Ishikawa (cell line): ENCODE measurements around the gene MALRD1.

ENCODE experiments used
- CEBPB ChIP-seq: IDR thresholded peaks from 2 replicates; pipeline ENCODE4 v1.6.1; 2012
- CREB1 ChIP-seq: IDR thresholded peaks from 2 replicates; pipeline ENCODE4 v1.6.1; 2012; ENCODE audit warnings: low read depth
- EGR1 ChIP-seq: IDR thresholded peaks from 2 replicates; pipeline ENCODE4 v1.6.1; 2012
- EP300 ChIP-seq: IDR thresholded peaks from 2 replicates; pipeline ENCODE4 v1.6.1; 2012; ENCODE audit warnings: borderline replicate concordance
- FOXM1 ChIP-seq: IDR thresholded peaks from 2 replicates; pipeline ENCODE4 v1.6.1; 2012; ENCODE audit warnings: low read depth, borderline replicate concordance
- MAX ChIP-seq: IDR thresholded peaks from 2 replicates; pipeline ENCODE4 v1.6.1; 2012
- NFIC ChIP-seq: IDR thresholded peaks from 2 replicates; pipeline ENCODE4 v1.6.1; 2012
- RAD21 ChIP-seq: IDR thresholded peaks from 2 replicates; pipeline ENCODE4 v1.6.1; 2012; ENCODE audit warnings: low read depth
- TAF1 ChIP-seq: IDR thresholded peaks from 2 replicates; pipeline ENCODE4 v1.6.1; 2012; ENCODE audit warnings: low read depth, mild to moderate bottlenecking
- TCF12 ChIP-seq: IDR thresholded peaks from 2 replicates; pipeline ENCODE4 v1.6.1; 2012; ENCODE audit warnings: low read depth
- TEAD4 ChIP-seq: IDR thresholded peaks from 2 replicates; pipeline ENCODE4 v1.6.1; 2012
- USF1 ChIP-seq: IDR thresholded peaks from 2 replicates; pipeline ENCODE4 v1.6.1; 2012
- YY1 ChIP-seq: IDR thresholded peaks from 2 replicates; pipeline ENCODE4 v1.6.1; 2012; ENCODE audit warnings: low read depth
- ZBTB7A ChIP-seq: IDR thresholded peaks from 2 replicates; pipeline ENCODE4 v1.6.1; 2012; ENCODE audit warnings: low read depth
- TF ChIP-seq, protein P1 (sequence below): IDR thresholded peaks from 2 replicates; pipeline ENCODE4 v1.6.1; 2012; ENCODE audit warnings: low read depth, mild to moderate bottlenecking

Gene MALRD1

GRCh38 chr10:19097151-19097550, 48.5 kb downstream of the MALRD1 start:
- TF ChIP-seq, protein P1, sequence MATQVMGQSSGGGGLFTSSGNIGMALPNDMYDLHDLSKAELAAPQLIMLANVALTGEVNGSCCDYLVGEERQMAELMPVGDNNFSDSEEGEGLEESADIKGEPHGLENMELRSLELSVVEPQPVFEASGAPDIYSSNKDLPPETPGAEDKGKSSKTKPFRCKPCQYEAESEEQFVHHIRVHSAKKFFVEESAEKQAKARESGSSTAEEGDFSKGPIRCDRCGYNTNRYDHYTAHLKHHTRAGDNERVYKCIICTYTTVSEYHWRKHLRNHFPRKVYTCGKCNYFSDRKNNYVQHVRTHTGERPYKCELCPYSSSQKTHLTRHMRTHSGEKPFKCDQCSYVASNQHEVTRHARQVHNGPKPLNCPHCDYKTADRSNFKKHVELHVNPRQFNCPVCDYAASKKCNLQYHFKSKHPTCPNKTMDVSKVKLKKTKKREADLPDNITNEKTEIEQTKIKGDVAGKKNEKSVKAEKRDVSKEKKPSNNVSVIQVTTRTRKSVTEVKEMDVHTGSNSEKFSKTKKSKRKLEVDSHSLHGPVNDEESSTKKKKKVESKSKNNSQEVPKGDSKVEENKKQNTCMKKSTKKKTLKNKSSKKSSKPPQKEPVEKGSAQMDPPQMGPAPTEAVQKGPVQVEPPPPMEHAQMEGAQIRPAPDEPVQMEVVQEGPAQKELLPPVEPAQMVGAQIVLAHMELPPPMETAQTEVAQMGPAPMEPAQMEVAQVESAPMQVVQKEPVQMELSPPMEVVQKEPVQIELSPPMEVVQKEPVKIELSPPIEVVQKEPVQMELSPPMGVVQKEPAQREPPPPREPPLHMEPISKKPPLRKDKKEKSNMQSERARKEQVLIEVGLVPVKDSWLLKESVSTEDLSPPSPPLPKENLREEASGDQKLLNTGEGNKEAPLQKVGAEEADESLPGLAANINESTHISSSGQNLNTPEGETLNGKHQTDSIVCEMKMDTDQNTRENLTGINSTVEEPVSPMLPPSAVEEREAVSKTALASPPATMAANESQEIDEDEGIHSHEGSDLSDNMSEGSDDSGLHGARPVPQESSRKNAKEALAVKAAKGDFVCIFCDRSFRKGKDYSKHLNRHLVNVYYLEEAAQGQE, result no peak
- TF ChIP-seq NFIC (no peak), TEAD4 (no peak), FOXM1 (no peak), MAX (no peak), ZBTB7A (no peak), EP300 (no peak), USF1 (no peak)

GRCh38 chr10:19098803-19099202, 50.2 kb downstream of the MALRD1 start:
- no peak for TF ChIP-seq NFIC
- TF ChIP-seq, protein P1, result no peak
- TF ChIP-seq TAF1, result no peak
- no peak for TF ChIP-seq EP300
- TF ChIP-seq TCF12, result no peak
- no peak for TF ChIP-seq ZBTB7A
- TF ChIP-seq MAX, result no peak
- no peak for TF ChIP-seq EGR1
- no peak for TF ChIP-seq YY1
- no peak for TF ChIP-seq FOXM1
- TF ChIP-seq CREB1, result no peak
- TF ChIP-seq RAD21, result no peak

GRCh38 chr10:19107406-19107805, 58.8 kb downstream of the MALRD1 start:
- TF ChIP-seq USF1 (no peak), NFIC (no peak), EP300 (no peak), CEBPB (no peak), RAD21 (no peak)

DNA sequence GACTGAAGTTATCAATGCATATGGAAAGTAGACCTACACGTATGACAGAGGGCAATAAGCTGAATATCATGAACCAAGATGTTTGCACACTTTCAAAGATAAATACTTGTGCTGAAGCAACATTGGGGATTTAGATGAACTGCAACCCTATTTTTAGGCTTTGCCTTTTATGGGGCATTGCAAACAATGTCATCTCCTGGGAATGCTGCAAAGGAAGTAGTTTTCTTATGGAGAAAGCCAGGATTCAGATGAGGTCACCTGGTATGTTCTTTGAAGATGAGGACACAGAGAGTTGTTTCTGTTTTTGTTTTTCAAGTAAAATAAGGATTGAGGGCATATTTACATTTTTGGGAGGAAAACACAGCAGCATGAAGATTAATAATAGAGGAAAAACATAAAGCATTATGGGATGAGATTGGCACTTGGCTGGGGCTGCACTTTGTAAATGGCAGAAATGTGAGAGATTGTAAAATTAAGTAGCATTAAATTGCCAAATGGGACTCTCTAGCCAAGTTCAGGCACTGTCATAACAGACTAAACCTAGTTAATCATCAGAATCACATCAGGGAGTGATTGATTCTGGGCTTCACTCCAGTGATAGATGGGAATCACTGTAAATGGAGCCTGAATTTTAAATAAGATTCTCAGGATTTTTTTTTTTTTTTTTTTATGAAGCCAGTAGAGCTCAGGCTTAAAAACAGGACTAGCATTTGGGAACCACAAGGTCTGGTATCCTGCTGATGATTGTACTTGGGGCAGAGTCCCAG, 63.1 kb downstream of the MALRD1 start:
- no peak for TF ChIP-seq ZBTB7A
- TF ChIP-seq CREB1, result no peak
- TF ChIP-seq, protein P1, result no peak
- TF ChIP-seq TAF1, result no peak
- TF ChIP-seq TCF12, result no peak
- TF ChIP-seq RAD21, result no peak
- no peak for TF ChIP-seq MAX
- TF ChIP-seq EGR1, result no peak
- no peak for TF ChIP-seq NFIC
- no peak for TF ChIP-seq FOXM1
- TF ChIP-seq USF1, result no peak
- TF ChIP-seq TEAD4, result no peak
- no peak for TF ChIP-seq EP300
